Measurements from ENCODE around the gene AKTIP.

The AKTIP gene

DNA sequence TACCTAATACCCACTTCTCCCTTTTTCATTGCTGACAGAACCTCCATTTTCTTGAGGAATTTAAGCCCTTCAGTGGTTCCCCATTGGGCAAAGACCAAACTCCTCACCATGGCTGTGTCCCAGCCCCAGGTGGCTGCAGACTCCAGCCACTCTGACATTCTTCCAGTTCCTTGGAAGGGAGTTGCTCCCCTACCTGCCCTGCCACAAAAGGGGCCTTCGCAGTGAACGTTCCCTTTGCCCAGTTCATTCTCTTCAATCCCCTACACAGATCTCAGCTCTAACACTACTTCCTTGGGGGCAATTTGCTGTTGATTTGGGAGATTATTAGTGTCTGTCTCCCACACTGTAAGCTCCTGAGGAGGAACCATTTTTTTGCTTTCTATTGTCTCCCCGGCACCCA is 3.2 kb upstream of the AKTIP start:
- H3K36me3 Mint-ChIP-seq (ENCODE audit: low read depth), result peaks cover 11% of the 10 kb centered on the region
- no peak overlapping the region for H3K4me3 Mint-ChIP-seq
- H3K27me3 Mint-ChIP-seq, result no peaks in the 10 kb centered on the region
- H3K9me3 Mint-ChIP-seq, result no peaks in the 10 kb centered on the region
- peaks cover 51% of the 10 kb centered on the region for H3K4me1 Mint-ChIP-seq (ENCODE audit: low read depth)
- H3K27ac Mint-ChIP-seq, result no peak overlapping the region
- no peak for DNase-seq

DNA sequence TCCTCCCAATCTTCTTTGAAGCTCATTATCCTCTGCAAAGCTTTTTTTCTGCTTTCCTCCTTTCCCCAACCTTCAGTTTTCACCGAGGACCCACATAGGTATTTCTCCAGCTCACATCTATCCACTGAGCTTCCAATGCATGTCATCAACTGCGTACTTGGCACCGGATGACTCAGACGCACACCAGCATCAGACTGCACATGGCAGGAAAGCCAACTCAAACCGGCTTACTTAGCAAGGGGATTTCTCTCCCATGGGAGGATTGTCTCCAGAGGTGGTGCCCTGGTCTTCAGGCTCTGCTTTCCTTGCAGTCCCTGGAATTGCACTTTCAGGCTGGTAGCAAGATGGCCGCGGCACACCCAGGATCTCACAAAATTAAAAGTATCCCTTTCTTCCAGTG is 1.7 kb upstream of the AKTIP start:
- peak overlapping the region; percentile 89 for H3K4me3 Mint-ChIP-seq
- peak overlapping the region; percentile 91 for H3K27ac Mint-ChIP-seq
- peaks cover 16% of the 10 kb centered on the region for H3K36me3 Mint-ChIP-seq (ENCODE audit: low read depth)
- H3K9me3 Mint-ChIP-seq, result no peaks in the 10 kb centered on the region
- H3K4me1 Mint-ChIP-seq (ENCODE audit: low read depth), result peaks cover 51% of the 10 kb centered on the region
- no peak for DNase-seq
- no peaks in the 10 kb centered on the region for H3K27me3 Mint-ChIP-seq

- peaks cover 51% of the 10 kb centered on the region for H3K4me1 Mint-ChIP-seq (ENCODE audit: low read depth)
- H3K27me3 Mint-ChIP-seq, result no peaks in the 10 kb centered on the region
- peak overlapping the region; percentile 89 for H3K4me3 Mint-ChIP-seq
- peaks cover 19% of the 10 kb centered on the region for H3K36me3 Mint-ChIP-seq (ENCODE audit: low read depth)
- H3K27ac Mint-ChIP-seq, result peak overlapping the region; percentile 91
- no peak for DNase-seq
- H3K9me3 Mint-ChIP-seq, result no peaks in the 10 kb centered on the region
These were observed 1.1 kb upstream of the AKTIP start for GRCh38 chr16:53503991-53504663.

GRCh38 chr16:53503270-53503923 is 388 bp upstream of the AKTIP start:
- Mint-ChIP-seq H3K9me3 (no peaks in the 10 kb centered on the region), H3K4me1 (ENCODE audit: low read depth) (peaks cover 57% of the 10 kb centered on the region), H3K4me3 (peak overlapping the region; percentile 89), H3K27ac (peak overlapping the region; percentile 91), H3K27me3 (no peaks in the 10 kb centered on the region), H3K36me3 (ENCODE audit: low read depth) (peaks cover 25% of the 10 kb centered on the region)
- DNase-seq, result peak; percentile 99

DNA sequence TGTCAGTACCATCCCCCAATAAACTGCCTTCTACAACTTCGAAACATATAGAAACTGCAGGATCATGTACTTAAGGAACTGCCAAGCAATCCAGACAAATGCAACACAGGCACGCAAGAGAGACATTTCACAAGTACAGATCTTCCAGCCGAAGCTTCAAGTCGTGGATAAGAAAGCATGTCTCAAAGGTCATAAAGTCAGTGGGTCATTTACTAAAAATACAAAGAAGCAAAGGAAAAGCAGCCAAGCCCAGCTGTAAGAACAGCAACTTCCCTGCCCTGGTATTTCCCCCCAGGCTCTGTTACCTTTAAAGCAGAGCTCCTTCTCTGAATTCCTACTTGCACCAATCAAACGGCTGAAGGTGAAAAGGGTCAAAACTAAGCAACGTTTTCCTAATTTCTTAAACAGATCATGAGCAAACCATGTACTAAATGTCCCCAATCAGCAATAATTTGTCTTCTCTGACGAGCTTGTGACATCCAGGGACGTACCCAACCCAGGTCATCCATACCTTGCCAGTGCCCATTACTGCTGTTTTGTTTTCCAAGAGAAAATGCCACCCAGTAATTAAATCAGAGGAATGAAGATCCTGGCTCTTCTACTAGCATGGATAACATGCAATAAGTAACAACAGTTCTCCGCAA is 1.7 kb downstream of the AKTIP start:
- no peak for DNase-seq
- peak overlapping the region; percentile 89 for H3K27ac Mint-ChIP-seq
- no peaks in the 10 kb centered on the region for H3K27me3 Mint-ChIP-seq
- no peaks in the 10 kb centered on the region for H3K9me3 Mint-ChIP-seq
- peaks cover 58% of the 10 kb centered on the region for H3K4me1 Mint-ChIP-seq (ENCODE audit: low read depth)
- peaks cover 45% of the 10 kb centered on the region for H3K36me3 Mint-ChIP-seq (ENCODE audit: low read depth)
- peak overlapping the region; percentile 89 for H3K4me3 Mint-ChIP-seq

- H3K9me3 Mint-ChIP-seq, result no peaks in the 10 kb centered on the region
- peaks cover 60% of the 10 kb centered on the region for H3K4me1 Mint-ChIP-seq (ENCODE audit: low read depth)
- H3K36me3 Mint-ChIP-seq (ENCODE audit: low read depth), result peaks cover 66% of the 10 kb centered on the region
- no peaks in the 10 kb centered on the region for H3K27me3 Mint-ChIP-seq
- H3K27ac Mint-ChIP-seq, result peak overlapping the region; percentile 85
- DNase-seq, result no peak
- no peak overlapping the region for H3K4me3 Mint-ChIP-seq
These were observed 4.0 kb downstream of the AKTIP start for GRCh38 chr16:53498984-53499383.

DNA sequence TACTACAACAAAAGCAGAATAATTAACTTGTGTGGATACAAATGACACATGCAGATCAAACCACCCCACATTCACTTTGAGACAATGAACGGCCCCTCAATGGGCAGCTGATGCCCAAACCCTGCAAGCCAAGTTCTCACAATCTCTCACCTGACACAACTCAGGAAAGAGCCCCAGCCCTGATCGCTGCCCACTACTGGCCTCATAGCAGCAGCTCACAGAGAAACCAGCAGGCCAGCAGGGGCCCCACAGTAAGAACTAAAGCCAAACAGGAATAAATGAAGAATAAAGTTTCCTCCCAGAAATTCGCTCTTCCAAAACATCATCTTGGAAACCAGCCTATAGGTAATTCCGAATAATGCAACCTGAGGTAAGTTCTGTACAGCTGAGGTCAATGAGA is 7.7 kb downstream of the AKTIP start:
- peaks cover 58% of the 10 kb centered on the region for H3K4me1 Mint-ChIP-seq (ENCODE audit: low read depth)
- no peak overlapping the region for H3K4me3 Mint-ChIP-seq
- no peaks in the 10 kb centered on the region for H3K9me3 Mint-ChIP-seq
- no peaks in the 10 kb centered on the region for H3K27me3 Mint-ChIP-seq
- peak overlapping the region; percentile 63 for H3K27ac Mint-ChIP-seq
- no peak for DNase-seq
- H3K36me3 Mint-ChIP-seq (ENCODE audit: low read depth), result peaks cover 95% of the 10 kb centered on the region

DNA sequence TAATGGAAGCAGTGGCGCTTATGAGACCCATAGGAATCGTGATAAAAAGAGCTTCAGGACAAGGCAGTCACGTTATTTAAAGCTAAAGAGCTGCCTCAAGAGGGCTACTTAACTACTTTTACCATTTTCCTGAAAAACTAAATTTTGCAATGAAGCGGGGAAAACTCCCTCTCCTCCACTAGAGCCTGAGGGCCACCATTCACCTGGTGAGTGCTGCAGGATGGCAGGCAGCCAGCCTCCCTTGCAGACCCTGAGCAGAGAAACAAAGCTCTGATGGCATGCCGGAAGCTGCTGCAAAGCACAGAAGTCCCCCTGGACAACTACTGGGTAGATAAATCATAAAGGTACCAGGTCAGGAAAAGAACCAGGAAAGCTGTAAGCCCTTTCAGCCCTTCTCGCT is 8.4 kb downstream of the AKTIP start:
- no peaks in the 10 kb centered on the region for H3K27me3 Mint-ChIP-seq
- H3K27ac Mint-ChIP-seq, result peak overlapping the region; percentile 63
- H3K4me3 Mint-ChIP-seq, result no peak overlapping the region
- no peaks in the 10 kb centered on the region for H3K9me3 Mint-ChIP-seq
- H3K4me1 Mint-ChIP-seq (ENCODE audit: low read depth), result peaks cover 59% of the 10 kb centered on the region
- peaks cover 96% of the 10 kb centered on the region for H3K36me3 Mint-ChIP-seq (ENCODE audit: low read depth)
- no peak for DNase-seq

- DNase-seq, result no peak
- Mint-ChIP-seq H3K27me3 (no peaks in the 10 kb centered on the region), H3K9me3 (no peaks in the 10 kb centered on the region), H3K36me3 (ENCODE audit: low read depth) (peaks cover 98% of the 10 kb centered on the region), H3K4me1 (ENCODE audit: low read depth) (peaks cover 55% of the 10 kb centered on the region), H3K4me3 (no peak overlapping the region), H3K27ac (peak overlapping the region; percentile 72)
These were observed 10.5 kb downstream of the AKTIP start for GRCh38 chr16:53492503-53492902.

DNA sequence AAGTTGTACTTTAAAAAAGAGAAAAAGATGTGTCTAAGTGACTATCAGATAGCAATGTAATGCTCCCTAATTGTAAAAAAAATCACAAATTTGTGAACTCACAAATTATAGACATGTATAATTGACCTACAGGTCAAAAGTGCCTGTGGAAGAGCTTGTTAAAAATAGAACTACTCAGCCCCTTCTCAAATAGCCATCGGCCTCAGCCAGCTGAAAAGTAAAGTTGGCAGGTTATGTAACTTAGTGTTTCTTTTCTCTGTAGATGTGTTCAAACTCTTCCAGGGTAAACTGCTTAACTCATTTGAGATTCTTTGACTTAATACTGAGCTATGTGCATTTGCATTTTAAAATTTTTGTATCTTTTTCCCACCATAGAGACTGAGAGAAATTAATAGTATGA is 13.3 kb downstream of the AKTIP start:
- peak overlapping the region; percentile 87 for H3K27ac Mint-ChIP-seq
- no peak overlapping the region for H3K4me3 Mint-ChIP-seq
- peaks cover 36% of the 10 kb centered on the region for H3K4me1 Mint-ChIP-seq (ENCODE audit: low read depth)
- H3K9me3 Mint-ChIP-seq, result peaks cover 17% of the 10 kb centered on the region
- H3K36me3 Mint-ChIP-seq (ENCODE audit: low read depth), result peaks cover 98% of the 10 kb centered on the region
- no peaks in the 10 kb centered on the region for H3K27me3 Mint-ChIP-seq
- no peak for DNase-seq

DNA sequence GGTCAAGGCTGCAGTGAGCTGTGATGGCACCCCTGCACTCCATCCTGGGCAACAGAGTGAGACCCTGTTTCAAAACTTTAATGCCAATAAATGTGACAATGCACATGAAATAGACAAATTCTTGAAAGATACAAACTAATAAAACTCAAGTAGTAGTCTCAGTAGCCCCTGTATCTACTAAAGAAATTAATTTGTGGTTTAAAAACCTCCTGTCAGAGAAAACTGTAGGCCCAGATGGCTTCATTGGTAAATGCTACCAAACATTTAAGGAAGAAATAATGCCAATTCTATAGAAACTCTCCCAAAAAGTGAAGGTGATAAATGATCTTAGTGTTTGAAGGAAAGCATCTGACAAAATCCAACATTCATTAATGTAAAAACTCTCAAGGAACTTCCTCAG is 16.8 kb downstream of the AKTIP start:
- no peak for DNase-seq
- Mint-ChIP-seq H3K36me3 (ENCODE audit: low read depth) (peaks cover 96% of the 10 kb centered on the region), H3K9me3 (peaks cover 25% of the 10 kb centered on the region)

DNA sequence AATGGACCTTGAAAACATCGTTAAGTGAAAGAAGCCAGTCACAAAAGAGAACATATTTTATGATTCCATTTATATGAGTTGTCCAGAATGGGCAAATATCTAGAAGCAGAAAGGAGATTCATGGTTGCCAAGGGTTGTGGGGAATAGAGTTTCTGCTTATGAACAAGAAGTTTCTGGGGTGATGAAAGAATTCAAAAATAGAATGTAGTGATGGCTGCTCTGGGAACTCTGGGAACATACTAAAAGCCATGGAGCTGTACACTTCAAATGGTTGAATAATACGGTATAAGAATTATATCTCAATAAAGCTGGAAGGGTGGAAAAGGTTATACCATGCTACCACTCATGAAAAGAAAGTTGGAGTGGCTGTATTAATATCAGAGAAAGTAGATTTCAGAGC is 18.5 kb downstream of the AKTIP start:
- H3K27ac Mint-ChIP-seq, result no peak overlapping the region
- peaks cover 96% of the 10 kb centered on the region for H3K36me3 Mint-ChIP-seq (ENCODE audit: low read depth)

More for the DNA sequence above, 16.8 kb downstream of the AKTIP start:
- H3K4me3 Mint-ChIP-seq, result no peak overlapping the region
- no peak overlapping the region for H3K27ac Mint-ChIP-seq
- peaks cover 29% of the 10 kb centered on the region for H3K4me1 Mint-ChIP-seq (ENCODE audit: low read depth)
- no peaks in the 10 kb centered on the region for H3K27me3 Mint-ChIP-seq

DNA sequence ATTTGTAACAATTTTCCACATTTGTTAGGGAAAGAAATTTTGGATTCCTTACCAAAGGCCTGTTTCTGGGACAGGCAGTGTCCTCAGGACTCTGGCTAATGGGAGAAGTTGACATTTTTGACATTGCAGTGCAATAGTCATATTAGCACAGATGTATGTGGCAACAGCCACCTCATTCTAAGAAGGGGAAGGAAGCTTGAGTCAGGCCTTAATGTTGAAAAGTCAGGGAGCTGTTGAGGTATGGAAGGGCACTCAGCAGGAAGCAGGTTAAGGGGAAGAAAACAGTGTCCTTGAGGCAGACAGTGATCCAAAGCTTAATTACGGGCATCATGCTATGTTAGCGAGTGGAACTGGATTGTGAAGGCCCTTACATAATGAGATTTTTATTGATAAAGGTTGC is 20.9 kb downstream of the AKTIP start:
- peaks cover 97% of the 10 kb centered on the region for H3K36me3 Mint-ChIP-seq (ENCODE audit: low read depth)
- no peak for DNase-seq
- peaks cover 23% of the 10 kb centered on the region for H3K9me3 Mint-ChIP-seq
- no peak overlapping the region for H3K4me3 Mint-ChIP-seq
- peak overlapping the region; percentile 27 for H3K27ac Mint-ChIP-seq
- no peaks in the 10 kb centered on the region for H3K27me3 Mint-ChIP-seq
- peaks cover 33% of the 10 kb centered on the region for H3K4me1 Mint-ChIP-seq (ENCODE audit: low read depth)

More for the DNA sequence above, 18.5 kb downstream of the AKTIP start:
- H3K4me1 Mint-ChIP-seq (ENCODE audit: low read depth), result peaks cover 25% of the 10 kb centered on the region
- peaks cover 25% of the 10 kb centered on the region for H3K9me3 Mint-ChIP-seq
- no peaks in the 10 kb centered on the region for H3K27me3 Mint-ChIP-seq
- H3K4me3 Mint-ChIP-seq, result no peak overlapping the region
- no peak for DNase-seq

DNA sequence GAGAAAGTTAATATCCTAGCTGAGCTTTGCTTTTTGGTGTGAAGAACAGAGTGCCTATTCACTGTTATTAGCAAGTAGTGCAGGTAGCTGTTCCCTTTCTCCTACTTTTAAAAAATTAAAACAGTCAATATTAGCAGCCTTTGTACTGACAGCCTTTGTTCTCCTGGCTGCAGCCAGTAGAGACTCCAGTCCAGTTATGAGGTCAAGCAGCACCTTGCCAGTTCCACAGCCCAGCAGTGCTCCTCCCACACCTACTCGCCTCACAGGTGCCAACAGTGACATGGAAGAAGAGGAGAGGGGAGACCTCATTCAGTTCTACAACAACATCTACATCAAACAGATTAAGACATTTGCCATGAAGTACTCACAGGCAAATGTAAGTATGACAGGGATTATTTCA is 22.6 kb downstream of the AKTIP start:
- Mint-ChIP-seq H3K4me1 (ENCODE audit: low read depth) (peaks cover 49% of the 10 kb centered on the region), H3K27me3 (no peaks in the 10 kb centered on the region), H3K27ac (peak overlapping the region; percentile 61), H3K36me3 (ENCODE audit: low read depth) (peaks cover 96% of the 10 kb centered on the region), H3K9me3 (peaks cover 12% of the 10 kb centered on the region), H3K4me3 (no peak overlapping the region)
- no peak for DNase-seq

- Mint-ChIP-seq H3K4me3 (no peak overlapping the region), H3K27me3 (no peaks in the 10 kb centered on the region), H3K36me3 (ENCODE audit: low read depth) (peaks cover 94% of the 10 kb centered on the region), H3K4me1 (ENCODE audit: low read depth) (peaks cover 58% of the 10 kb centered on the region), H3K9me3 (peaks cover 2% of the 10 kb centered on the region), H3K27ac (no peak overlapping the region)
- no peak for DNase-seq
These were observed 24.0 kb downstream of the AKTIP start for GRCh38 chr16:53478965-53479364.

Data from activated T-cell treated with anti-CD3 and anti-CD28 coated beads, Interleukin-2, amount 50 U/mL, for 24 hours (primary cell).